DMS153 treated with DMSO at 0.1 percent for 48 hours (cell line): ENCODE data around the gene EMC1.
"Not testable (repeated sequence)": the region's sequence is repeated elsewhere in the genome, so short reads cannot be mapped to it uniquely, and the experiment has no call there.

ENCODE experiments used
- DNase-seq: peaks from one replicate; lab custom pipeline; 2025; ENCODE audit not compliant: unreplicated experiment; lab: John Stamatoyannopoulos, UW

Gene EMC1

DNA sequence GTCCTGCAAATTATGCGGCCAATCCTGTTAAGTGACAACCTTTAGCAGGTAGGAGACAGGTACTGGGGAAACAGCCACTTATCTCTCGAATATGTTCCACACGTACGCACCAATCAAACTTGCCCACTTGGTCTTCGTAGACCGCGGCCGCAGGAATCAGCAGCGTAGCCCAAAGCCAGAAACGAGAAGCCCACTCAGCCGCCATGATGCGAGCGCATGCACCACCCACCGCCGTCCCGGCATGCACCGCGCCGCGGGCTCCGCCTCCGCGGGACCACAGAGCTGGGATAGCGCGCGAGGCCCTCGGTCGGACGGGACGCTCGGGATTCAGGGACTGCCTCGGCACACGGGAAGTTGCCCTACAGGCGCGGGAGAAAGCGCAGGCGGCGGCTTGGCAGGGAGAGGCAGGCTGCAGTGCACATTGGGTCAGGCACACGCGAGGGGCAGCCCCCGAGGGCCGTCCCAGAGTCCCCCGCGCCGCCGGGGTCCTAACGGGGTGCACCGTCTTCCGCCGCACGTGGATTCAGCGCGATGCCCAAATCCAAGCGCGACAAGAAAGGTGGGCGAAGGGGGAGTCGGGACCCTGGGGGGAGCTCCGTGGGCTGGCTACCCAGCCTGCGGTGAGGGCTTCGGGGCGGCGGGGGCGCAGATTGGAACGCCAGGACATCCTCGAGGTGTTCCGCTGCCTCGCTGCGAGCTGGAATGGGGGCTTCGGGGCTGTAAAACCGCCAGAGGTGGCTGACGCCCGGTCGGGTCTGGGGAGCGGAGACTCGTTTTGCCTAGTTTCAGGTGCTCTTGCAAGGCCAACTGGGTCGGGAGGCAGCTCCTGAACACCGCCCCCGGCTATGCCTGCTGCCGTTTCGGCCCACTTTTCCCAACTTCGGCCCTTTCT is at the start of gene EMC1, which contains the start of gene MRTO4:
Gene EMC1 (minus strand): TSS at position 220 of the 892 bp plus-strand sequence. CDS start 15 bp downstream, at position 205.
Gene MRTO4 (plus strand): TSS at position 501 of the 892 bp plus-strand sequence. CDS start 31 bp downstream, at position 532.
- DNase-seq: peak; percentile 91

- DNase-seq: no peak
Measured at GRCh38 chr1:19300211-19300610, 48.9 kb upstream of the EMC1 start.

DNA sequence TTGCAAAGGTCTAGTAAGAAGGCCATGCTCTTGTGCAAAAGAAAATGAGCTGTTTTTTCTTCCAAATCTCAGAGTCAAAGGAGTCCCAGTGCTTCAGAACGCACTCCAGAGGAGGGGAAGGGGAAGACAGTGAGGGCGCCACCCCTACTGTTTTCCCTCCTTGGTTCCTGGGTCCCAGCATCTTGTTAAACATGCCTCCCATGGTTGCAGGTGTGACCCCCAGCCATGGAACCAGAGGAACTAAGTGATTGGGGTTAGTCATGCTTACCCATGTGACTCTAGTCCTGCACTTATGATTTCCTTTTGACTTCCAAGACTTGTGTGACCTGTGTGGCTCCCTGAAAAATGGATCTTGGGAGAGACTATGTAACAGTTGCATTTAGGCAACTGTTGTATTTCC is 43.3 kb upstream of the EMC1 start:
- DNase-seq: no peak

GRCh38 chr1:19289244-19289643 is 37.9 kb upstream of the EMC1 start:
- no peak for DNase-seq

DNA sequence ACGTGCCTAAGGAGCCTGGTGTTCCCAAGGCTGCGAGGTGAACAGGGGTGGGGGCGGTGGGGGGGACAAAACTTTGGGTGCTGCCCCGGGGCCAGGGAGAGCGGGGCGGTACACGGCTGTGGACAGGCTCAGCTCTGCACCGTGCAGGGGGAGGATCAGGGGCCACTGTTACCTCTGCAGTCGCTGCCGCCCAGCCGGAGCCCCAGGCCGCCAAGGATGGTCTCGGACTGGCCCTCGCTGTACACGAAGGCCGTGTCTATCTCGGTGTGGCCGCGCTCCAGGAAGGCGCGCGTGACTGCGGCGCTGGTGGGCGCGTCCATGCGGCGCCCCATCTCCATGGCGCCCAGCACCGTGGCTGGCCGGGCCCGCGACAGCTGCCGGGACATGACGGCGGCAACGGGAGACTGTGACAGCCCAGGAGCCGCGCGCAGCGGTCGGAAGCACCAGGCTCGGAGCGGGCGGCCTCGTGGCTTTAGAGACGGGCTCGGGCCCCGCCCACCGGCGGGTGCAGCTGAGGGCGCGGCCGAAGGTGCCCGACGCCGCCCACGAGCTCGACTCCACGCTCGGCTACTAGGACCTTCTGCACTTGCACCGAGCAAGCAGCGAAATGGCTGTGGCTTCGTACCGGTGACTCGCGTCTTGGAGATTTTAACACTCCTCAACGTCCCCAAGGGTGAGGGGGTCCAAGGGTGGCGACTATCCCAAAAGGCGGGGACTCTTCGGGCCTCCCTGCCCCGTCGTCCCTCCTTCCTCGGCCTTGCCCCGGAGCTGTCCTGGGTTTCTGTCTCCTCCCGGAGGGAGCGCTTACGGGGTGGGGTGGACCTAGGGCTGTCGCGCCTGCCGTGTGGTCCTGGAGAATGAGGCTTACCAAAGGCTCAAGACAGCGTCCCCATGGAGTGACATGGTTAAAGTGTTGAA is 37.3 kb upstream of the EMC1 start, which contains the start of gene AKR7A3:
Gene AKR7A3 (minus strand): TSS at position 447 of the 918 bp plus-strand sequence. CDS start 61 bp downstream, at position 386.
- peak; percentile 5 for DNase-seq

- no peak for DNase-seq
Measured at GRCh38 chr1:19287436-19288185, 36.3 kb upstream of the EMC1 start.

DNA sequence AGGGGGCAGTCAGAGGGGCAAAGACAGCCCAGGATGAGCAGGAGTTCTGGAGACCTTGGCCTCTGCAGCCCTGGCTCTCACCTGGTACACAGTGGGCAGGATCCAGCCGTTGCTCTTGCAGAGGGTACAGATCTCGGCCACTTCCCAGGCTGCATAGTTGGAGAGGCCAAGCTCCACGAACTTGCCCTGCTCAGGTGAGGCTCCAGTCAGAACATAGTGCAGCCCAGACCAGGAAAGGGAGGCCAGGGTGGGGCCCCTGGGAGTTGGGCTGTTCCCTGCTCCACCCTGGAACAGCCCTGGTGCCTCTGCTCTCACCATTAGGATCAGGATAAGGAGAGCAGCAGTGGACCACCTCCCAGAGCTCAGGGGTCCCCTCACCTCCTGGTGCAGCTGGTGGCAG is 34.5 kb upstream of the EMC1 start:
- not testable (repeated sequence) for DNase-seq

DNA sequence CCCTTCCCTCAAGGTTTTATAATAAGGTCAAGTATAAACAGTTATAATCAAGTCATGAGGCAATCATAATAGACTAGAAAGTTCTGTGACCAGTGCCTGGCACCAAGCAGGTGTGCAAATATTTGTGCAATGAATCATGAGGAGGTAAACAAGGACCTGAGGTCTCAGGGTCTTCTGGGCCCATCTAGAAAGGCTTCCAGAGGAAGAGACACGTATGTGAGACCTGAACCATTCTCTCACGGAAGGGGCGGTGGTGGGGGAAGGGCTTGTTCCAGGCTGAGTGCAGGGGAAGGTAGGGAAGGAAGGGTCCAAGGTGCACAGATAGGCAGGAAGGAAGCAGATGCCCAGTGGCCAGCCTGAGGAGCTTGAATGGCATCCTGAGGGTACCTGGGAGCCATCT is 34.0 kb upstream of the EMC1 start:
- DNase-seq: not testable (repeated sequence)

- DNase-seq: no peak
Measured at GRCh38 chr1:19284881-19285280, 33.6 kb upstream of the EMC1 start.

GRCh38 chr1:19283891-19284290 is 32.6 kb upstream of the EMC1 start:
- DNase-seq: no peak

- no peak for DNase-seq
Measured at GRCh38 chr1:19274636-19275035, 23.3 kb upstream of the EMC1 start.

GRCh38 chr1:19273844-19274531 is 22.7 kb upstream of the EMC1 start:
- DNase-seq: not testable (repeated sequence)

GRCh38 chr1:19273106-19273843 is 22.0 kb upstream of the EMC1 start:
- no peak for DNase-seq

DNA sequence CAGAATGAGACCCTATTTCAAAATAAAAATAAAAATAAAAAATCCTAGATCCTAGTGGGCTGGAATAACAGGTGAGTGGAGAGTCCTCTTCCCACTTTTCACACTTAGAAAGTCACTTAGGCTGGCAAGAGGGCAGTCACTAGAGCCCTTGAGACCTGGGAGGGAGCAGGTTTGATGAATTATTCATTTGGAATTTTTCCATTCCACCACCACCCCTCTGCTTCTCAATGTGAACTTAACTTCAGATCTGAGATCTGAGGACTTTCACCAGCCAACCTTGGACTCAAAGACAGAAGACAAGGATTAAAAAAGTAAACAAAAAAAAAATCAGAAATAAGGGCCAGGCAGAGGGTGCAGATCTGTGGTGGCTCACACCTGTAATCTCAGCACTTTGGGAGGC is 20.7 kb upstream of the EMC1 start:
- DNase-seq: no peak

DNA sequence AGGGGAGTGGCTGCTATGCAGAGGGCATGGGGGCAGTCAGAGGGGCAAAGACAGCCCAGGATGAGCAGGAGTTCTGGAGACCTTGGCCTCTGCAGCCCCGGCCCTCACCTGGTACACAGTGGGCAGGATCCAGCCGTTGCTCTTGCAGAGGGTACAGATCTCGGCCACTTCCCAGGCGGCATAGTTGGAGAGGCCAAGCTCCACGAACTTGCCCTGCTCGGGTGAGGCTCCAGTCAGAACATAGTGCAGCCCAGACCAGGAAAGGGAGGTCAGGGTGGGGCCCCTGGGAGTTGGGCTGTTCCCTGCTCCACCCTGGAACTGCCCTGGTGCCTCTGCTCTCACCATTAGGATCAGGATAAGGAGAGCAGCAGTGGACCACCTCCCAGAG is 19.0 kb upstream of the EMC1 start:
- not testable (repeated sequence) for DNase-seq

DNA sequence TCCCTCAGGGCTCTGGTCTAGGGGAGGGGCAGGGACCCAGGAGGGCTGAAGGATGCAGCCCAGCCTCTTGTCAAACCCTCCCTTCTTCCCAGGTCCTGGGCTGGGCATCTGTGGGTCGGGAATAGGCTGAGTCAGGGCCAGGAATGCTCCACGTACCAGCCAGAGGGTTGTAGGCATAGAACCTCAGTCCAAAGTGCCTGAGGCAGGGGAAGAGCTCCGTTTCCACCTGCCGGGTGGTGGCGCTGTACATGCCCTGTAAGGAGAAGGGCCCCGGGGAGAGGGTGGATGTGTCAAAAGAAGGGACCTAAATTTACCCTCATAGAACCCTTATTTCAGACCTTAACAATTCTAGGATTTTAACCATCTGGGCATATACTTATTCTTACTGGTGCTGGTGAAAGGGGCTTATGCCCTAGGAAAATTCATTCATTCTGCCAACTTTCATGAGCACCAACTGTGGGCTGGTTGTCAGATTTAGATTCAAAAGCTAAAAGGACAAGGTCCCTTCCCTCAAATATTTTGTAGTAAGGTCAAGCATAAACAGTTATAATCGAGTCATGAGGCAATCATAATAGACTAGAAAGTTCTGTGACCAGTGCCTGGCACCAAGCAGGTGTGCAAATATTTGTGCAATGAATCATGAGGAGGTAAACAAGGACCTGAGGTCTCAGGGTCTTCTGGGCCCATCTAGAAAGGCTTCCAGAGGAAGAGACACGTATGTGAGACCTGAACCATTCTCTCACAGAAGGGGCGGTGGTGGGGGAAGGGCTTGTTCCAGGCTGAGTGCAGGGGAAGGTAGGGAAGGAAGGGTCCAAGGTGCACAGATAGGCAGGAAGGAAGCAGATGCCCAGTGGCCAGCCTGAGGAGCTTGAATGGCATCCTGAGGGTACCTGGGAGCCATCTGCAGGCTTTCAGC is 18.4 kb upstream of the EMC1 start:
- not testable (repeated sequence) for DNase-seq

- no peak for DNase-seq
Measured at GRCh38 chr1:19268445-19268844, 17.1 kb upstream of the EMC1 start.

- no peak for DNase-seq
Measured at GRCh38 chr1:19262744-19263143, 11.4 kb upstream of the EMC1 start.
